Kidney epithelial cell (primary cell): Measurements from ENCODE around the gene ANKMY1. TPM values are rescaled to one million over a fixed set of nuclear protein-coding genes. Genes with fewer than 3 reads are reported as not detected.

Experiments used
- DNase-seq: peaks from one replicate; pipeline ENCODE4 v3.0.0-alpha.2; 2010; ENCODE audit warnings: low read depth
- H3K27me3 ChIP-seq: 2 replicates; pipeline ENCODE4 v1.6.0; 2011; ENCODE audit warnings: low read length; ENCODE audit not compliant: control insufficient read depth, insufficient read depth
- H3K36me3 ChIP-seq: 2 replicates; pipeline ENCODE4 v1.5.1; 2011; ENCODE audit warnings: low read length; ENCODE audit not compliant: control insufficient read depth, insufficient read depth
- H3K4me3 ChIP-seq: 2 replicates; pipeline ENCODE4 v1.5.1; 2011; ENCODE audit warnings: low read depth, mild to moderate bottlenecking, control low read depth, low read length
- CTCF ChIP-seq: IDR thresholded peaks from 2 replicates; pipeline ENCODE4 v1.5.1; 2011; ENCODE audit warnings: mild to moderate bottlenecking, moderate library complexity, low read length, control low read depth, inconsistent platforms; ENCODE audit not compliant: insufficient read depth, poor library complexity, severe bottlenecking
- total RNA-seq: library from RNA; depleted of rRNA; stranded (reverse); fragments of >200 nt; gene quantifications from 2 replicates; pipeline ENCODE4 v1.2.3, GENCODE V29; 2015

ANKMY1 gene
- total RNA-seq, 1 donor from 2014 or later: 7.1 TPM

- Histone ChIP-seq H3K27me3 (no peaks in the 10 kb centered on the region), H3K4me3 (no peak overlapping the region), H3K36me3 (no peaks in the 10 kb centered on the region)
- no peak for DNase-seq
- TF ChIP-seq CTCF: no peak
Observed at GRCh38 chr2:240596080-240596460, 38.3 kb upstream of the ANKMY1 start.

GRCh38 chr2:240595381-240596079, 37.7 kb upstream of the ANKMY1 start:
- DNase-seq: no peak
- peak; percentile 38 for TF ChIP-seq CTCF
- Histone ChIP-seq H3K27me3 (no peaks in the 10 kb centered on the region), H3K36me3 (no peaks in the 10 kb centered on the region), H3K4me3 (no peak overlapping the region)

GRCh38 chr2:240594511-240595380, 37.0 kb upstream of the ANKMY1 start:
- DNase-seq: no peak

GRCh38 chr2:240593703-240594451, 36.1 kb upstream of the ANKMY1 start:
- no peak for DNase-seq
- TF ChIP-seq CTCF: no peak
- H3K4me3 ChIP-seq: no peak overlapping the region
- H3K36me3 ChIP-seq: no peaks in the 10 kb centered on the region
- H3K27me3 ChIP-seq: no peaks in the 10 kb centered on the region

More at GRCh38 chr2:240594511-240595380, 37.0 kb upstream of the ANKMY1 start:
- no peaks in the 10 kb centered on the region for H3K27me3 ChIP-seq
- TF ChIP-seq CTCF: no peak
- H3K4me3 ChIP-seq: no peak overlapping the region
- no peaks in the 10 kb centered on the region for H3K36me3 ChIP-seq

- DNase-seq: no peak
- Histone ChIP-seq H3K4me3 (no peak overlapping the region), H3K27me3 (no peaks in the 10 kb centered on the region), H3K36me3 (no peaks in the 10 kb centered on the region)
- no peak for TF ChIP-seq CTCF
Observed at GRCh38 chr2:240593026-240593702, 35.4 kb upstream of the ANKMY1 start.
